ENCODE data around the gene MMS22L.
A peak's percentile ranks its signal among the peaks of the same experiment; 100 is the strongest.

- TF ChIP-seq ZC3H4 (CRISPR knock-in tag; IDR thresholded peaks at IDR 0.05; ENCODE audit: borderline replicate concordance) = no peak
- no peak for TF ChIP-seq MTERF4 (CRISPR knock-in tag; IDR thresholded peaks at IDR 0.05)
- no peak for TF ChIP-seq ZBTB20 (CRISPR knock-in tag; IDR thresholded peaks at IDR 0.05; ENCODE audit: borderline replicate concordance, low read depth)
- no peak for TF ChIP-seq ZNF3 (CRISPR knock-in tag; IDR thresholded peaks at IDR 0.05)
- no peak for TF ChIP-seq ZNF317 (CRISPR knock-in tag; IDR thresholded peaks at IDR 0.05)
- TF ChIP-seq U2AF1 (optimal IDR thresholded peaks at IDR 0.05; ENCODE audit: low read depth, low read length) = no peak
- no peak for TF ChIP-seq RNF2 (conservative IDR thresholded peaks at IDR 0.05; ENCODE audit: low read depth)
- TF ChIP-seq, protein P1, sequence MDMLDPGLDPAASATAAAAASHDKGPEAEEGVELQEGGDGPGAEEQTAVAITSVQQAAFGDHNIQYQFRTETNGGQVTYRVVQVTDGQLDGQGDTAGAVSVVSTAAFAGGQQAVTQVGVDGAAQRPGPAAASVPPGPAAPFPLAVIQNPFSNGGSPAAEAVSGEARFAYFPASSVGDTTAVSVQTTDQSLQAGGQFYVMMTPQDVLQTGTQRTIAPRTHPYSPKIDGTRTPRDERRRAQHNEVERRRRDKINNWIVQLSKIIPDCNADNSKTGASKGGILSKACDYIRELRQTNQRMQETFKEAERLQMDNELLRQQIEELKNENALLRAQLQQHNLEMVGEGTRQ (IDR thresholded peaks at IDR 0.05; ENCODE audit: low read depth, low read length) = peak; percentile 66; the same call in 1 of the 2 replicates
- TF ChIP-seq, protein P1 (CRISPR knock-in tag; IDR thresholded peaks at IDR 0.05; ENCODE audit: borderline replicate concordance) = no peak
- TF ChIP-seq ZNF503 (CRISPR knock-in tag; IDR thresholded peaks at IDR 0.05) = no peak
- no peak for TF ChIP-seq SMAD3 (CRISPR knock-in tag; IDR thresholded peaks at IDR 0.05)
- TF ChIP-seq ZNF253 (CRISPR knock-in tag; IDR thresholded peaks at IDR 0.05; ENCODE audit: borderline replicate concordance) = no peak
- TF ChIP-seq, protein P2, sequence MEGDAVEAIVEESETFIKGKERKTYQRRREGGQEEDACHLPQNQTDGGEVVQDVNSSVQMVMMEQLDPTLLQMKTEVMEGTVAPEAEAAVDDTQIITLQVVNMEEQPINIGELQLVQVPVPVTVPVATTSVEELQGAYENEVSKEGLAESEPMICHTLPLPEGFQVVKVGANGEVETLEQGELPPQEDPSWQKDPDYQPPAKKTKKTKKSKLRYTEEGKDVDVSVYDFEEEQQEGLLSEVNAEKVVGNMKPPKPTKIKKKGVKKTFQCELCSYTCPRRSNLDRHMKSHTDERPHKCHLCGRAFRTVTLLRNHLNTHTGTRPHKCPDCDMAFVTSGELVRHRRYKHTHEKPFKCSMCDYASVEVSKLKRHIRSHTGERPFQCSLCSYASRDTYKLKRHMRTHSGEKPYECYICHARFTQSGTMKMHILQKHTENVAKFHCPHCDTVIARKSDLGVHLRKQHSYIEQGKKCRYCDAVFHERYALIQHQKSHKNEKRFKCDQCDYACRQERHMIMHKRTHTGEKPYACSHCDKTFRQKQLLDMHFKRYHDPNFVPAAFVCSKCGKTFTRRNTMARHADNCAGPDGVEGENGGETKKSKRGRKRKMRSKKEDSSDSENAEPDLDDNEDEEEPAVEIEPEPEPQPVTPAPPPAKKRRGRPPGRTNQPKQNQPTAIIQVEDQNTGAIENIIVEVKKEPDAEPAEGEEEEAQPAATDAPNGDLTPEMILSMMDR (CRISPR knock-in tag; IDR thresholded peaks at IDR 0.05) = no peak
These were observed 6.3 kb upstream of the MMS22L start for GRCh38 chr6:97289332-97289731.

Measured in HepG2 (cell line).